ENCODE measurements around the gene RACGAP1.

- TF ChIP-seq POLR2A (IDR thresholded peaks at IDR 0.05) (no peak), CTCF (IDR thresholded peaks at IDR 0.05) (no peak)
These were observed 76.1 kb downstream of the RACGAP1 start for GRCh38 chr12:49948866-49949845.
